IPS-11a (cell line): ENCODE data around the gene KLF4.
"Not testable (repeated sequence)": the region's sequence is repeated elsewhere in the genome, so short reads cannot be mapped to it uniquely, and the experiment has no call there.

Source experiments
- H3K4me3 ChIP-seq: one replicate; pipeline ENCODE4 v1.5.1; 2013; ENCODE audit warnings: low read depth, low read length, control low read depth

Gene KLF4

GRCh38 chr9:107489687-107490605 lies at the start of gene KLF4:
Gene KLF4 (minus strand): TSS chr9:107489769. CDS start chr9:107489172, 597 bp downstream.
- H3K4me3 ChIP-seq = peak within 1 kb of the TSS; percentile 50

GRCh38 chr9:107536462-107536861 lies 46.9 kb upstream of the KLF4 start:
- no peak overlapping the region for H3K4me3 ChIP-seq

- H3K4me3 ChIP-seq = no peak overlapping the region
These were observed 45.0 kb upstream of the KLF4 start for GRCh38 chr9:107534510-107535078.

- H3K4me3 ChIP-seq = no peak overlapping the region
These were observed 41.1 kb upstream of the KLF4 start for GRCh38 chr9:107530679-107531078.

GRCh38 chr9:107528686-107529085 lies 39.1 kb upstream of the KLF4 start:
- no peak overlapping the region for H3K4me3 ChIP-seq

- H3K4me3 ChIP-seq = no peak overlapping the region
These were observed 34.0 kb upstream of the KLF4 start for GRCh38 chr9:107523539-107523938.

GRCh38 chr9:107520186-107520585 lies 30.6 kb upstream of the KLF4 start:
- H3K4me3 ChIP-seq = no peak overlapping the region

- no peak overlapping the region for H3K4me3 ChIP-seq
These were observed 28.7 kb upstream of the KLF4 start for GRCh38 chr9:107518037-107518807.

- no peak overlapping the region for H3K4me3 ChIP-seq
These were observed 24.0 kb upstream of the KLF4 start for GRCh38 chr9:107513464-107514100.

GRCh38 chr9:107504585-107505455 lies 15.3 kb upstream of the KLF4 start:
- no peak overlapping the region for H3K4me3 ChIP-seq

- no peak overlapping the region for H3K4me3 ChIP-seq
These were observed 12.9 kb upstream of the KLF4 start for GRCh38 chr9:107502464-107502863.

- not testable (repeated sequence) for H3K4me3 ChIP-seq
These were observed 11.0 kb upstream of the KLF4 start for GRCh38 chr9:107500421-107501200.

GRCh38 chr9:107496976-107497375 lies 7.4 kb upstream of the KLF4 start:
- H3K4me3 ChIP-seq = no peak overlapping the region

GRCh38 chr9:107492381-107492970 lies 2.9 kb upstream of the KLF4 start:
- H3K4me3 ChIP-seq = no peak overlapping the region

- H3K4me3 ChIP-seq = peak overlapping the region; percentile 41
These were observed 1.8 kb upstream of the KLF4 start for GRCh38 chr9:107491081-107492053.

GRCh38 chr9:107490606-107490970 lies 1.0 kb upstream of the KLF4 start:
- H3K4me3 ChIP-seq = peak overlapping the region; percentile 50

- peak overlapping the region; percentile 47 for H3K4me3 ChIP-seq
These were observed 360 bp downstream of the KLF4 start for GRCh38 chr9:107489144-107489673.
